Common myeloid progenitor, CD34-positive (primary cell): ENCODE measurements around the gene MLXIP.
"Not testable (repeated sequence)": the region's sequence is repeated elsewhere in the genome, so short reads cannot be mapped to it uniquely, and the experiment has no call there.

Source experiments
- CTCF ChIA-PET: fragments of 350-600 bp; sonication (Branson Sonifier 250); formaldehyde crosslinking; loops from one replicate; lab custom pipeline; 2021; ENCODE audit warnings: antibody characterized with exemption; lab: Charles Lee
- POLR2A ChIA-PET: fragments of 350-600 bp; sonication (Branson Sonifier 250); formaldehyde crosslinking; loops from one replicate; lab custom pipeline; 2021; ENCODE audit warnings: antibody characterized with exemption; lab: Charles Lee
- DNase-seq, 3 donors: peaks; one replicate each; pipeline versions ENCODE4 v3.0.0 to v3.0.0-alpha.2; 2013
- H3K27ac ChIP-seq, 2 experiments: 1 replicate in 1 of 2; 2 replicates in 1 of 2; pipeline ENCODE4 v1.7.0; 2013; ENCODE audit warnings: inconsistent platforms in 2 of 2, low read length in 2 of 2, mild to moderate bottlenecking in 2 of 2, low read depth in 1 of 2, moderate library complexity in 1 of 2; ENCODE audit not compliant: severe bottlenecking in 2 of 2, insufficient read depth in 1 of 2, poor library complexity in 1 of 2
- H3K27me3 ChIP-seq, 5 experiments: replicated peaks in 2 of 5; 1 replicate in 3 of 5; 2 replicates in 2 of 5; pipeline versions ENCODE4 v1.6.1 to v1.7.0; 2013; ENCODE audit warnings: low read length in 4 of 5, mild to moderate bottlenecking in 2 of 5, moderate library complexity in 2 of 5, inconsistent platforms in 1 of 5; ENCODE audit not compliant: insufficient read depth in 5 of 5, control insufficient read depth in 4 of 5
- H3K36me3 ChIP-seq, 4 experiments: 1 replicate in 2 of 4; 2 replicates in 2 of 4; pipeline versions ENCODE4 v1.6.1 to v1.7.0; 2013; ENCODE audit warnings: low read length in 3 of 4, control low read depth in 1 of 4, mild to moderate bottlenecking in 1 of 4; ENCODE audit not compliant: control insufficient read depth in 4 of 4, insufficient read depth in 4 of 4
- H3K4me1 ChIP-seq, 4 experiments: 1 replicate in 3 of 4; 2 replicates in 1 of 4; pipeline versions ENCODE4 v1.6.1 to v1.7.1; 2013; ENCODE audit warnings: low read length in 3 of 4, mild to moderate bottlenecking in 3 of 4, control low read depth in 1 of 4, inconsistent platforms in 1 of 4, moderate library complexity in 1 of 4; ENCODE audit not compliant: control insufficient read depth in 4 of 4, insufficient read depth in 4 of 4; ENCODE audit errors: control extremely low read depth in 1 of 4
- H3K4me3 ChIP-seq, 7 experiments: 1 replicate in 4 of 7; 2 replicates in 3 of 7; pipeline versions ENCODE4 v1.5.1 to v1.7.0; 2013; ENCODE audit warnings: mild to moderate bottlenecking in 7 of 7, low read length in 6 of 7, moderate library complexity in 6 of 7, inconsistent platforms in 2 of 7, low read depth in 2 of 7, control low read depth in 1 of 7; ENCODE audit not compliant: insufficient read depth in 4 of 7, control insufficient read depth in 1 of 7; ENCODE audit errors: extremely low read depth in 1 of 7
- H3K9me3 ChIP-seq, 5 experiments: 1 replicate in 4 of 5; 2 replicates in 1 of 5; pipeline versions ENCODE4 v1.6.1 to v1.7.1; 2013; ENCODE audit warnings: low read length in 4 of 5, mild to moderate bottlenecking in 2 of 5, inconsistent platforms in 1 of 5, low read depth in 1 of 5, moderate library complexity in 1 of 5; ENCODE audit not compliant: control insufficient read depth in 4 of 5, insufficient read depth in 2 of 5; ENCODE audit errors: control extremely low read depth in 1 of 5
- whole genome bisulfite sequencing: methylation state at CpG from one replicate; pipeline ENCODE4 v1.1.5; 2013; ENCODE audit not compliant: insufficient coverage; 5-methylcytosine and 5-hydroxymethylcytosine counted together

MLXIP gene

DNA sequence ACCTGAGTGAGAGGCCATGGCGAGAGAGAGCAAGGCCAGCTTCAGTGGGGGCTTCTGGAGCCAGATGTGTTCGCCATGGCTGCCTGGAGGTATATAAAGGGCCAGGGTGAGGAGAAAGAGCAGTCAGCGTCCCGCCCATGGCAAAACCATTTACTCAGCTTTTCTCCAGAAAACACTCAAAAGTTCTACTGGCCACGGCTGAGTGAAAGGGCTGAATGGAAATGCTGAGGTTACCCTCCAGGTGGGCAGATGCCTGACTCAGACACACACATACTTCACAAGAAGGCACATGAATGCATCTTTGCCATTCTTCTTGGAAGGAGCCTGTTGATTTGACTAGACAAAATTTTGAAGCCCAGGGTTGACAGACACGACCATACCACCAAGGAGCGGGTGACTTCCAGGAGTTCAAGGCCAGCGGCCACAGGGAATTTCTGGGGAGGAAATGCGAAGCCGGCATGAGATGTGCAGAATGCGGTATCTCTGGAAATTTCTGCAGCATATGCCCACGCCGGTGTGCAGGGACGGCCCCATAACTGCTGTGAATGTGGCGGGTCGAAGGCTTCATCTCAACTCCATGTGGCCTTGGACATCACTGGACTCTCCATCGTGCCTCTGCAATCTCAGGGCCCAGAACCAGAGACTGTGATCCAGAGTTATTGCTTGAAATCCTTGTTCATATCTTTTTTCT is 95.7 kb downstream of the MLXIP start, which contains the start of gene IL31:
Gene IL31, minus strand, starts transcription at position 67 of the 691 bp plus-strand sequence. Its CDS starts 49 bp downstream, at position 18.
- no peak for DNase-seq
- no peak within 1 kb of the TSS for H3K27ac ChIP-seq
- H3K27me3 ChIP-seq = peaks cover 0 to 2% (median 0%) of the 10 kb centered on the region in 5 experiments
- H3K36me3 ChIP-seq = no peaks in the 10 kb centered on the region
- ChIA-PET POLR2A (no interaction called here), CTCF (interaction anchor here (1.7 kb wide), 1 partner anchor 17 kb away, joined by 4 read pairs; no protein-coding TSS in a partner anchor)
- H3K4me1 ChIP-seq = no peaks in the 10 kb centered on the region
- H3K4me3 ChIP-seq = no peak within 1 kb of the TSS
- WGBS = 96% methylated on average over 13 of the region's 17 CpGs
- no peaks in the 10 kb centered on the region for H3K9me3 ChIP-seq

DNA sequence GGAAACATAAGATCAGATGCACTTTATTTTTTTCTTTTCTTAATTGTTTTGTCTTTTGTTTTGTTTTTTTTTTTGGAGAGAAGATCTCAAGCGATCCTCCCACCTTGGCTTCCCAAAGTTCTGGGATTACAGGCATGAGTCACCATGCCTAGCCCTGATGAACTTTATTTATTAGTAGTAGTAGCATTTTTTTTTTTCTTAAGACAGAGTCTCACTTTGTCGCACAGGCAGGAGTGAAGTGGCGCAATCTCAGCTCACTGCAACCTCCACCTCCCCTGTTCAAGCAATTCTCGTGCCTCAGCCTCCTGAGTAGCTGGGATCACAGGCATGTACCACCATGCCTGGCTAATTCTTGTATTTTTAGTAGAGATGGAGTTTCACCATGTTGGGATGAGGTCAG is 97.9 kb downstream of the MLXIP start:
- H3K27me3 ChIP-seq, POLR2A ChIA-PET, H3K27ac ChIP-seq, H3K9me3 ChIP-seq, DNase-seq, H3K4me3 ChIP-seq, H3K36me3 ChIP-seq, CTCF ChIA-PET, H3K4me1 ChIP-seq: not testable (repeated sequence)
- 100% methylated on average over 2 of the region's 4 CpGs for WGBS

DNA sequence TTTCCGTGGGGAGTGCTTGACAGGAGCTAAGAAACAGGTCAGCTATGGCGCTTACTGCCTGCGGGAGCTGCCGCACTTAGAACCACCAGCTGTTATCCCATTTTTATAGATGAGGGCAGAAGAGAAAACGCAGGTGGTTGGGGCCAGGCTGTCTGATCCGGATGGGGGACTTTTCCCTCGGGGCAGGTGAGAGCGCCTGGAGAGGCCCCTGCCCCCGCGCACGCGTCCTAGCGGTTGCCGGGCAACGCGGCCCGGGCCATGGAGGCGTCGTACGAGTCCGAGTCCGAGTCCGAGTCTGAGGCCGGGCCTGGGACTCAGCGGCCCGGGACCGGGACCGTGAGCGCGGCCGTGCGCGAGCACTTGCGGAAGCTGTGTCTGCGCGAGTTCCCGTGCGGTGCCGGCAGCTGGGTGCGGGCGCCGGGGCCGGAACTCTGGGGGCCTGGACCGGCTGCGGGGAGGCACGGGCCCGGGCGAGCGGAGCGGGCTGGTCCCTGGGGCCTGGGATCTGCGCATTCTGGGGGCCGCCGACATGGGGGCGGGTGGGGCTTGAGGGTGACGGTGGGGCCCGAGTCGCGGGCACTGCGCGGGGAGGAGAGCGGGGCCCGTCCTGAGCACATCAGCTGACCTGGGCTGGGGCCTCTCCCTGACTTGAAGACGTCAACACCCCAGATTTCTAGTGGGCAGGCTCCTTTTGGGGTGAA is 104.5 kb downstream of the MLXIP start, which contains the start of gene LRRC43:
Gene LRRC43, plus strand, starts transcription at position 237 of the 701 bp plus-strand sequence. Its CDS starts 22 bp downstream, at position 259.
- no peaks in the 10 kb centered on the region for H3K36me3 ChIP-seq
- H3K9me3 ChIP-seq = no peaks in the 10 kb centered on the region
- H3K27ac ChIP-seq = no peak within 1 kb of the TSS
- WGBS = 2% methylated on average over 63 of the region's 63 CpGs
- H3K4me1 ChIP-seq = peaks cover 0 to 20% (median 19%) of the 10 kb centered on the region in 4 experiments
- peak; percentile 35 to 80 (median 67) for DNase-seq
- no peaks in the 10 kb centered on the region for H3K27me3 ChIP-seq
- H3K4me3 ChIP-seq = peak within 1 kb of the TSS; percentile 44 to 80 (median 65)
- ChIA-PET POLR2A (interaction anchor here (0.6 kb wide), 1 partner anchor 330 kb away, joined by 3 read pairs; no protein-coding TSS in a partner anchor), CTCF (interaction anchor here (1.2 kb wide), 1 partner anchor 14 kb away, joined by 3 read pairs; no protein-coding TSS in a partner anchor)

DNA sequence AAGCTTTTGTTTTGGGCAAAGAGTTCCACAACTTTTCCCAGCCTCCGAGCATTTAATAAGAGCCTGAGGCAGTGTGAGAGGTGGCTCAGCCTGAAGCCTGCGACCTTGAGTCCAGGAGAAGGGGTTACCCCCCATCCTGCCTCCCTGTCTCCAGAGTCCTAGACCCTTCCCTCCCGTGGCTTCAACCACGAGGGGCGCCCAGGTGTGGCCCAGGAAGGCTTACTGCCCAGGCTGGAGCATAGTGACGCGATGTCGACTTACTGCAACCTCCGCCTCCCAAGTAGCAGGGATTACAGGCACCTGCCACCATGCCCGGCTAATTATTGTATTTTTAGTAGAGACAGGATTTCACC is 105.0 kb downstream of the MLXIP start:
- H3K9me3 ChIP-seq = no peaks in the 10 kb centered on the region
- ChIA-PET POLR2A (interaction anchor here (0.6 kb wide), 1 partner anchor 330 kb away, joined by 3 read pairs; no protein-coding TSS in a partner anchor), CTCF (interaction anchor here (1.2 kb wide), 1 partner anchor 14 kb away, joined by 3 read pairs; no protein-coding TSS in a partner anchor)
- H3K4me1 ChIP-seq = peaks cover 0 to 20% (median 19%) of the 10 kb centered on the region in 4 experiments
- DNase-seq = no peak
- H3K4me3 ChIP-seq = peak overlapping the region in 5 of 7 experiments; percentile 61 to 80 (median 73)
- 91% methylated on average over 7 of the region's 10 CpGs for WGBS
- no peaks in the 10 kb centered on the region for H3K27me3 ChIP-seq
- H3K27ac ChIP-seq = no peak overlapping the region
- no peaks in the 10 kb centered on the region for H3K36me3 ChIP-seq

DNA sequence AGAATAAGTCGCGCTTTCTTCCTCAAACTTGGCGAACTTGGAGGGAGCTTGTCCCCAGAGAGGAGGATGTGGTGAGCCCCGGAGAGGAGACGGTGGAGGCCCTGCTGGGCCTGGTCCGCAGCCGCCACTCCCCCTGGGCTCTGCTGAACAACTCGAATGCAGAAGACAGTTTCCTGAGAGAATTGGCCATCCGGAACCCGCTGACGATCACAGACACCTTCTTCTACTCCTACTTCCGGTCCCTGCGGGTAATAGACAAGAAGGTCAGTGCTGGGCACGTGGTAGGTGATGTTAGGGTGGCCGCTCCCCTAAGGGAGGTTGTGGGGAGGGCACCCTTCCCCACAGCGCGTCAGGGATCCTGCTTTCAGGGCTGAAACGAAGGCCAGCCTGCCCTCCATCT is 106.0 kb downstream of the MLXIP start:
- peak; percentile 39 to 61 (median 54) for DNase-seq
- no peaks in the 10 kb centered on the region for H3K9me3 ChIP-seq
- 15% methylated on average over 15 of the region's 18 CpGs for WGBS
- peaks cover 0 to 20% (median 19%) of the 10 kb centered on the region in 4 experiments for H3K4me1 ChIP-seq
- POLR2A ChIA-PET = no interaction called here
- no peak overlapping the region for H3K27ac ChIP-seq
- no peaks in the 10 kb centered on the region for H3K36me3 ChIP-seq
- no peaks in the 10 kb centered on the region for H3K27me3 ChIP-seq
- H3K4me3 ChIP-seq = peak overlapping the region in 1 of 7 experiments; percentile 37
- CTCF ChIA-PET = interaction anchor here (0.9 kb wide), 1 partner anchor 268 kb away, joined by 3 read pairs; no protein-coding TSS in a partner anchor

DNA sequence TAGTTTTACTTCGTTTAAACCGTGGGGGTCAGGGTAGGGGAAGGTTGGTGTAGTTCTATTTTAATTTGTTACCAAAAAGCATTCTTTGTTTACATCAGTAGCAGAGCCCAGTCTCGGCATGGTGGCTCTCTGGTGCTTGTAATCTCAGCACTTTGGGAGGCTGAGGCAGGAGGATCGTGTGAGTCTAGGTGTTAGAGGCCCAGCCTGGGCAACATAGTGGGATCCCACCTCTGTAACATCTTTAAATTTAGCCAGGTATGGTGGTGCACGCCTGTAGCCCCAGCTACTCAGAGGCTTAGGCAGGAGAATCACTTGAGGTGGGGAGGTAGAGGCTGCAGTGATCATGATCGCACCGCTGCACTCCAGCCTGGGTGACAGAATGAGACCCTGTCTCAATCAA is 106.5 kb downstream of the MLXIP start:
- ChIA-PET POLR2A (no interaction called here), CTCF (interaction anchor here (1.1 kb wide), 1 partner anchor 53 kb away, joined by 3 read pairs; no protein-coding TSS in a partner anchor)
- Histone ChIP-seq H3K4me1 (peaks cover 0 to 20% (median 19%) of the 10 kb centered on the region in 4 experiments), H3K27me3 (no peaks in the 10 kb centered on the region), H3K4me3 (no peak overlapping the region), H3K36me3 (no peaks in the 10 kb centered on the region), H3K27ac (no peak overlapping the region), H3K9me3 (no peaks in the 10 kb centered on the region)
- DNase-seq = no peak
- 95% methylated on average over 5 of the region's 7 CpGs for WGBS
